Keratinocyte (primary cell): ENCODE measurements around the gene PRSS21. TPM values are rescaled to one million over a fixed set of nuclear protein-coding genes. Genes with fewer than 3 reads are reported as not detected.

Experiments
- DNase-seq: peaks from one replicate; pipeline ENCODE4 v3.0.0-alpha.2; 2011; ENCODE audit warnings: low read depth, missing footprints, low spot score
- FAIRE-seq: peaks from 2 replicates; lab custom pipeline; 2011; peaks lifted over from hg19 to GRCh38; lab: Jason Lieb, UNC
- H2AFZ ChIP-seq: 2 replicates; pipeline ENCODE4 v1.6.0; 2012; ENCODE audit warnings: low read length, control low read depth, inconsistent platforms; ENCODE audit not compliant: control insufficient read depth
- H3K27ac ChIP-seq: 2 replicates; pipeline ENCODE4 v1.5.1; 2011; ENCODE audit warnings: low read length; ENCODE audit not compliant: control insufficient read depth, insufficient read depth
- H3K27me3 ChIP-seq: 3 replicates; pipeline ENCODE4 v1.6.0; 2011; ENCODE audit warnings: low read length; ENCODE audit not compliant: control insufficient read depth, insufficient read depth; ENCODE audit errors: extremely low read depth
- H3K36me3 ChIP-seq, 2 experiments: 2 replicates in 1 of 2; 3 replicates in 1 of 2; pipeline ENCODE4 v1.5.1; 2011; ENCODE audit warnings: low read length in 2 of 2, mild to moderate bottlenecking in 1 of 2; ENCODE audit not compliant: control insufficient read depth in 2 of 2, insufficient read depth in 2 of 2; ENCODE audit errors: extremely low read depth in 1 of 2
- H3K4me1 ChIP-seq: 3 replicates; pipeline ENCODE4 v1.5.1; 2011; ENCODE audit warnings: low read length; ENCODE audit not compliant: control insufficient read depth, insufficient read depth; ENCODE audit errors: extremely low read depth
- H3K4me2 ChIP-seq: 3 replicates; pipeline ENCODE4 v1.6.0; 2011; ENCODE audit warnings: low read depth, low read length; ENCODE audit not compliant: control insufficient read depth, insufficient read depth; ENCODE audit errors: extremely low read depth
- H3K4me3 ChIP-seq, 3 experiments: fragments of 200-600 bp in 1 of 3; sonication (generic) in 1 of 3; 2 replicates in 2 of 3; 3 replicates in 1 of 3; pipeline ENCODE4 v1.5.1; 2011 to 2016; ENCODE audit warnings: low read length in 3 of 3, mild to moderate bottlenecking in 3 of 3, control low read depth in 2 of 3, inconsistent platforms in 1 of 3, low read depth in 1 of 3, mixed read lengths in 1 of 3, mixed run types in 1 of 3, moderate library complexity in 1 of 3; ENCODE audit not compliant: control insufficient read depth in 2 of 3, insufficient read depth in 2 of 3; ENCODE audit errors: extremely low read depth in 1 of 3
- H3K79me2 ChIP-seq: 2 replicates; pipeline ENCODE4 v1.6.0; 2012; ENCODE audit warnings: low read length; ENCODE audit not compliant: control insufficient read depth, insufficient read depth
- H3K9ac ChIP-seq: 3 replicates; pipeline ENCODE4 v1.6.0; 2011; ENCODE audit warnings: low read length; ENCODE audit not compliant: control insufficient read depth, insufficient read depth; ENCODE audit errors: extremely low read depth
- H3K9me1 ChIP-seq: 3 replicates; pipeline ENCODE4 v1.6.0; 2011; ENCODE audit warnings: low read length; ENCODE audit not compliant: control insufficient read depth, insufficient read depth; ENCODE audit errors: extremely low read depth
- H3K9me3 ChIP-seq: 2 replicates; pipeline ENCODE4 v1.5.1; 2012; ENCODE audit warnings: low read depth, low read length; ENCODE audit not compliant: control insufficient read depth
- H4K20me1 ChIP-seq: 3 replicates; pipeline ENCODE4 v1.6.0; 2011; ENCODE audit warnings: low read length; ENCODE audit not compliant: control insufficient read depth, insufficient read depth; ENCODE audit errors: extremely low read depth
- CTCF ChIP-seq, 3 experiments: IDR thresholded peaks in 1 of 3; conservative IDR thresholded peaks in 1 of 3; optimal IDR thresholded peaks in 1 of 3; 2 replicates in 2 of 3; 3 replicates in 1 of 3; pipeline versions ENCODE3 to v1.5.1; 2011; ENCODE audit warnings: low read length in 3 of 3, mild to moderate bottlenecking in 3 of 3, moderate library complexity in 2 of 3, control low read depth in 1 of 3, inconsistent platforms in 1 of 3; ENCODE audit not compliant: insufficient read depth in 2 of 3; ENCODE audit errors: extremely low read depth in 1 of 3
- EZH2 ChIP-seq: IDR thresholded peaks from one replicate; pipeline ENCODE4 v1.6.1; 2012; ENCODE audit warnings: inconsistent platforms, mild to moderate bottlenecking, low read length, moderate library complexity
- dilution Hi-C: fragments of 300-500 bp; cut with MboI; formaldehyde crosslinking; loops from one replicate; pipeline ENCODE4 v1.7.0; 2020; ENCODE audit warnings: low sequenced_read_pairs; ENCODE audit not compliant: extremely low pct_ligation_motif_present
- polyA plus RNA-seq, 5 experiments: library from polyadenylated mRNA; depleted of rRNA in 3 of 5; stranded (reverse) in 3 of 5; stranded (forward) in 1 of 5; unstranded in 1 of 5; fragments of >200 nt; gene quantifications; 1 replicate in 1 of 5; 2 replicates in 3 of 5; 3 replicates in 1 of 5; pipeline versions ENCODE4 v1.2.1 to v1.2.3, GENCODE V29; 2011 to 2012; ENCODE audit warnings: missing spikeins in 2 of 5, low read depth in 1 of 5, low replicate concordance in 1 of 5

Gene PRSS21
- polyA plus RNA-seq, 1 donor (not counting 4 experiments of a cell fraction or from before 2014, with no cell fraction given), result 0.52 TPM

GRCh38 chr16:2811703-2812471 lies 5.2 kb upstream of the PRSS21 start:
- Histone ChIP-seq H2AFZ (no peak overlapping the region), H3K9me3 (no peaks in the 10 kb centered on the region), H3K9me1 (no peaks in the 10 kb centered on the region), H3K9ac (no peak overlapping the region), H3K27ac (no peak overlapping the region), H3K4me3 (no peak overlapping the region), H3K79me2 (no peaks in the 10 kb centered on the region), H3K27me3 (peaks cover 41% of the 10 kb centered on the region), H3K4me1 (peaks cover 6% of the 10 kb centered on the region), H3K4me2 (peak overlapping the region; percentile 8), H4K20me1 (no peaks in the 10 kb centered on the region), H3K36me3 (no peaks in the 10 kb centered on the region)
- FAIRE-seq (peak; percentile 32), DNase-seq (no peak)
- no peak for TF ChIP-seq CTCF (optimal IDR thresholded peaks at IDR 0.05 in 1 of 3, IDR thresholded peaks at IDR 0.05 in 1 of 3, conservative IDR thresholded peaks at IDR 0.05 in 1 of 3; ENCODE audit: extremely low read depth in 1 of 3, insufficient read depth in 2 of 3, low read length in 3 of 3)
- dilution Hi-C loops, result no loop called here

- FAIRE-seq, result no peak
- Histone ChIP-seq H3K9ac (no peak overlapping the region), H3K4me2 (no peak overlapping the region), H3K4me1 (peaks cover 6% of the 10 kb centered on the region), H3K9me3 (no peaks in the 10 kb centered on the region), H3K4me3 (no peak overlapping the region), H3K79me2 (no peaks in the 10 kb centered on the region), H2AFZ (no peak overlapping the region), H3K9me1 (no peaks in the 10 kb centered on the region), H3K36me3 (no peaks in the 10 kb centered on the region), H3K27ac (no peak overlapping the region), H3K27me3 (peaks cover 45% of the 10 kb centered on the region), H4K20me1 (no peaks in the 10 kb centered on the region)
- dilution Hi-C loops, result no loop called here
- TF ChIP-seq CTCF (optimal IDR thresholded peaks at IDR 0.05 in 1 of 3, IDR thresholded peaks at IDR 0.05 in 1 of 3, conservative IDR thresholded peaks at IDR 0.05 in 1 of 3; ENCODE audit: extremely low read depth in 1 of 3, insufficient read depth in 2 of 3, low read length in 3 of 3) (no peak), EZH2 (no peak)
- no peak for DNase-seq
Observed at GRCh38 chr16:2813771-2814221, 3.2 kb upstream of the PRSS21 start.
